HepG2 (cell line): ENCODE data around the gene LIN7A. TPM values are rescaled to one million over a fixed set of nuclear protein-coding genes. Genes with fewer than 3 reads are reported as not detected.

Experiments
- AKAP8 ChIP-seq: sonication (generic); formaldehyde crosslinking; IDR thresholded peaks from 2 replicates; pipeline ENCODE4 v1.5.1; 2020; ENCODE audit warnings: mild to moderate bottlenecking, missing genetic modification reagents
- CREB1 ChIP-seq, 2 experiments: fragments of 450-650 bp in 1 of 2; IDR thresholded peaks; 2 replicates each; pipeline ENCODE4 v1.6.1; 2016 to 2017; ENCODE audit warnings: control low read depth in 1 of 2, mild to moderate bottlenecking in 1 of 2, missing compliant biosample characterization in 1 of 2, missing genetic modification characterization in 1 of 2
- DPF2 ChIP-seq: sonication (generic); formaldehyde crosslinking; IDR thresholded peaks from 2 replicates; pipeline ENCODE4 v1.4.0; 2020; ENCODE audit warnings: mild to moderate bottlenecking, low read depth, missing genetic modification reagents, borderline replicate concordance
- DR1 ChIP-seq: sonication (generic); formaldehyde crosslinking; IDR thresholded peaks from 2 replicates; pipeline ENCODE4 v1.8.0; 2021; ENCODE audit warnings: mild to moderate bottlenecking, missing genetic modification reagents, inconsistent platforms
- HNRNPLL ChIP-seq: fragments of 200-400 bp; formaldehyde crosslinking; IDR thresholded peaks from 2 replicates; pipeline ENCODE4 v1.6.1; 2017; ENCODE audit warnings: mild to moderate bottlenecking, low read depth, low read length; ENCODE audit not compliant: poor library complexity, severe bottlenecking
- HOXD1 ChIP-seq: sonication (generic); formaldehyde crosslinking; IDR thresholded peaks from 2 replicates; pipeline ENCODE4 v1.5.0; 2020; ENCODE audit warnings: missing genetic modification reagents
- KLF13 ChIP-seq: sonication (generic); formaldehyde crosslinking; IDR thresholded peaks from 2 replicates; pipeline ENCODE4 v1.4.0; 2020; ENCODE audit warnings: mild to moderate bottlenecking, missing genetic modification reagents
- KLF6 ChIP-seq: IDR thresholded peaks from 2 replicates; pipeline ENCODE4 v1.8.0; 2016; ENCODE audit warnings: missing biosample characterization, missing genetic modification reagents
- PAF1 ChIP-seq: IDR thresholded peaks from 2 replicates; pipeline ENCODE4 v1.6.1; 2016; ENCODE audit warnings: missing genetic modification reagents, missing compliant biosample characterization
- PCBP2 ChIP-seq: fragments of 200-400 bp; formaldehyde crosslinking; optimal IDR thresholded peaks from 2 replicates; pipeline ENCODE3; 2018; ENCODE audit warnings: low read length, low read depth; ENCODE audit not compliant: poor library complexity, severe bottlenecking
- RFX1 ChIP-seq: fragments of 450-650 bp; IDR thresholded peaks from 2 replicates; pipeline ENCODE4 v1.6.1; 2017
- SALL1 ChIP-seq: sonication (generic); formaldehyde crosslinking; IDR thresholded peaks from 2 replicates; pipeline ENCODE4 v1.8.0; 2022; ENCODE audit warnings: mild to moderate bottlenecking, missing genetic modification reagents
- SMARCC2 ChIP-seq: fragments of 450-650 bp; IDR thresholded peaks from 2 replicates; pipeline ENCODE4 v1.6.1; 2017; ENCODE audit warnings: antibody characterized with exemption, mild to moderate bottlenecking
- SMYD3 ChIP-seq: sonication (generic); formaldehyde crosslinking; IDR thresholded peaks from 2 replicates; pipeline ENCODE4 v1.8.1; 2023; ENCODE audit warnings: mild to moderate bottlenecking, missing genetic modification reagents
- SNAPC2 ChIP-seq: sonication (generic); formaldehyde crosslinking; IDR thresholded peaks from 2 replicates; pipeline ENCODE4 v1.8.1; 2022; ENCODE audit warnings: mild to moderate bottlenecking, missing genetic modification reagents
- TBX2 ChIP-seq: sonication (generic); formaldehyde crosslinking; IDR thresholded peaks from 2 replicates; pipeline ENCODE4 v1.5.0; 2020; ENCODE audit warnings: missing genetic modification reagents, mild to moderate bottlenecking, borderline replicate concordance
- ZSCAN12 ChIP-seq: sonication (generic); formaldehyde crosslinking; IDR thresholded peaks from 2 replicates; pipeline ENCODE4 v1.9.0; 2021; ENCODE audit warnings: mild to moderate bottlenecking, missing genetic modification reagents
- polyA plus RNA-seq, 8 experiments: library from polyadenylated mRNA; depleted of rRNA in 3 of 8; stranded (reverse) in 7 of 8; unstranded in 1 of 8; fragments of >200 nt; fragmentation: Illumina TruSeq in 4 of 8; extraction: Trizol in 4 of 8; gene quantifications; 2 replicates each; pipeline versions ENCODE4 v1.2.1 to v1.2.3, GENCODE V29; 2011 to 2016; ENCODE audit warnings: low read depth in 4 of 8, missing spikeins in 1 of 8, mixed read lengths in 1 of 8; ENCODE audit not compliant: insufficient read depth in 1 of 8
- total RNA-seq, 5 experiments: library from RNA; depleted of rRNA; stranded (reverse); fragments of >200 nt; fragmentation: Illumina TruSeq; extraction: Trizol; gene quantifications; 2 replicates each; pipeline ENCODE4 v1.2.3, GENCODE V29; 2016; ENCODE audit warnings: low read depth in 1 of 5
- TF ChIP-seq, protein P1 (sequence below): sonication (generic); formaldehyde crosslinking; IDR thresholded peaks from 2 replicates; pipeline ENCODE4 v1.5.1; 2020; ENCODE audit warnings: missing genetic modification reagents, mild to moderate bottlenecking, borderline replicate concordance
- TF ChIP-seq, protein P2 (sequence below), 2 experiments: fragments of 450-650 bp in 1 of 2; sonication (generic) in 1 of 2; formaldehyde crosslinking in 1 of 2; IDR thresholded peaks; 2 replicates each; pipeline versions ENCODE4 v1.6.1 to v1.8.0; 2016 to 2022; ENCODE audit warnings: antibody characterized with exemption in 1 of 2, mild to moderate bottlenecking in 1 of 2, missing genetic modification reagents in 1 of 2

The LIN7A gene
- total and polyA plus RNA-seq, 2 of the 13 experiments (the other 11 are each of a cell fraction or from before 2014, with no cell fraction given): 18.5 to 19.2 TPM

DNA sequence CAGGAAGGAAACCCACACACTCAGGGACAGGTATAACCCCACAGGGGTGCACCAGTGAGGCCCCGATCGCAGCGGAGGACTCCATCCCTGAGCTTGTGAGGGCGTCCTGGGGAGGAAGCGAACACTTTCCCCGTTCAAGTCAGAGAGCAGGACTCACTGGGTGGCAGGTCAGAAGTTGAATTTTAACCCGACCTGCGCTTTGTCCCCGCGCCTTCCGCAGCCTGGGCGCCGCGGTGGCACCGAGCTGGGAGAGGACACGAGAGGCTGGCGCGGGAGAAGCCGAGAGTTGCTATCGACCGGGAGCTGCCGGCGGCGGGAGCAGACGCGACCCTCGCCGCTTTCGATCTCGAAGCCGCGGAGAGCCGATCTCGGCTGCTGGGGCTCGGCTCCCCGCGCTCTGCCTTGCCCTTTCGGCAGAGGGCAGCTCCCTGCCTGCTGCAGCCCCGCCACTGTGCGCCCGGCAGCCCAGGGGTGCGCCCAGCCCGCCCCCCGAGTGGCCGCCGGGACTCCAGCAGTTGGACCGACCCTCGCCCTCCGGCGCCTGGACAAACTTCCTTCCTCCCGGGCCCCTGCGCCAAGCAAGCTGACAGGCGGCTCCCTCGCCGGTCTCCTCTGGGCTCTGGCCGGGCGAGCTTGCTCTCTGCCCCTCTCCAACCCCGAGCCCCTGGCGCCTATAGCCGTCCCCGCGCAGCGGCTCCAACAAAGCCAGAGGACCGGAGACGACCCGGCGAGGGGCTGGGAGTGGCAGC is 918 bp downstream of the LIN7A start (continued):
- TF ChIP-seq DPF2 (CRISPR knock-in tag) (no peak), PCBP2 (no peak), KLF13 (CRISPR knock-in tag) (no peak), RFX1 (no peak), SALL1 (peak; percentile 92), TBX2 (CRISPR knock-in tag) (peak; percentile 71), HOXD1 (CRISPR knock-in tag) (peak; percentile 72), KLF6 (CRISPR knock-in tag) (peak; percentile 83; the same call in 1 of the 2 replicates), SMARCC2 (no peak), DR1 (CRISPR knock-in tag) (no peak), SNAPC2 (CRISPR knock-in tag) (no peak), HNRNPLL (peak; percentile 93), AKAP8 (0 out of 2 replicates have a peak, but pooled peaks have one; percentile 60), SMYD3 (CRISPR knock-in tag) (no peak), ZSCAN12 (no peak), PAF1 (CRISPR knock-in tag) (no peak), CREB1 (IDR thresholded peaks at IDR 0.05) (no peak), CREB1 (CRISPR knock-in tag; IDR thresholded peaks at IDR 0.05) (no peak)
- TF ChIP-seq, protein P1, sequence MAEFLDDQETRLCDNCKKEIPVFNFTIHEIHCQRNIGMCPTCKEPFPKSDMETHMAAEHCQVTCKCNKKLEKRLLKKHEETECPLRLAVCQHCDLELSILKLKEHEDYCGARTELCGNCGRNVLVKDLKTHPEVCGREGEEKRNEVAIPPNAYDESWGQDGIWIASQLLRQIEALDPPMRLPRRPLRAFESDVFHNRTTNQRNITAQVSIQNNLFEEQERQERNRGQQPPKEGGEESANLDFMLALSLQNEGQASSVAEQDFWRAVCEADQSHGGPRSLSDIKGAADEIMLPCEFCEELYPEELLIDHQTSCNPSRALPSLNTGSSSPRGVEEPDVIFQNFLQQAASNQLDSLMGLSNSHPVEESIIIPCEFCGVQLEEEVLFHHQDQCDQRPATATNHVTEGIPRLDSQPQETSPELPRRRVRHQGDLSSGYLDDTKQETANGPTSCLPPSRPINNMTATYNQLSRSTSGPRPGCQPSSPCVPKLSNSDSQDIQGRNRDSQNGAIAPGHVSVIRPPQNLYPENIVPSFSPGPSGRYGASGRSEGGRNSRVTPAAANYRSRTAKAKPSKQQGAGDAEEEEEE (CRISPR knock-in tag): no peak
- TF ChIP-seq, protein P2, sequence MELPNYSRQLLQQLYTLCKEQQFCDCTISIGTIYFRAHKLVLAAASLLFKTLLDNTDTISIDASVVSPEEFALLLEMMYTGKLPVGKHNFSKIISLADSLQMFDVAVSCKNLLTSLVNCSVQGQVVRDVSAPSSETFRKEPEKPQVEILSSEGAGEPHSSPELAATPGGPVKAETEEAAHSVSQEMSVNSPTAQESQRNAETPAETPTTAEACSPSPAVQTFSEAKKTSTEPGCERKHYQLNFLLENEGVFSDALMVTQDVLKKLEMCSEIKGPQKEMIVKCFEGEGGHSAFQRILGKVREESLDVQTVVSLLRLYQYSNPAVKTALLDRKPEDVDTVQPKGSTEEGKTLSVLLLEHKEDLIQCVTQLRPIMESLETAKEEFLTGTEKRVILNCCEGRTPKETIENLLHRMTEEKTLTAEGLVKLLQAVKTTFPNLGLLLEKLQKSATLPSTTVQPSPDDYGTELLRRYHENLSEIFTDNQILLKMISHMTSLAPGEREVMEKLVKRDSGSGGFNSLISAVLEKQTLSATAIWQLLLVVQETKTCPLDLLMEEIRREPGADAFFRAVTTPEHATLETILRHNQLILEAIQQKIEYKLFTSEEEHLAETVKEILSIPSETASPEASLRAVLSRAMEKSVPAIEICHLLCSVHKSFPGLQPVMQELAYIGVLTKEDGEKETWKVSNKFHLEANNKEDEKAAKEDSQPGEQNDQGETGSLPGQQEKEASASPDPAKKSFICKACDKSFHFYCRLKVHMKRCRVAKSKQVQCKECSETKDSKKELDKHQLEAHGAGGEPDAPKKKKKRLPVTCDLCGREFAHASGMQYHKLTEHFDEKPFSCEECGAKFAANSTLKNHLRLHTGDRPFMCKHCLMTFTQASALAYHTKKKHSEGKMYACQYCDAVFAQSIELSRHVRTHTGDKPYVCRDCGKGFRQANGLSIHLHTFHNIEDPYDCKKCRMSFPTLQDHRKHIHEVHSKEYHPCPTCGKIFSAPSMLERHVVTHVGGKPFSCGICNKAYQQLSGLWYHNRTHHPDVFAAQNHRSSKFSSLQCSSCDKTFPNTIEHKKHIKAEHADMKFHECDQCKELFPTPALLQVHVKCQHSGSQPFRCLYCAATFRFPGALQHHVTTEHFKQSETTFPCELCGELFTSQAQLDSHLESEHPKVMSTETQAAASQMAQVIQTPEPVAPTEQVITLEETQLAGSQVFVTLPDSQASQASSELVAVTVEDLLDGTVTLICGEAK (IDR thresholded peaks at IDR 0.05): no peak
- TF ChIP-seq, protein P2 (CRISPR knock-in tag; IDR thresholded peaks at IDR 0.05): peak; percentile 70; the same call in 1 of the 2 replicates
